Keratinocyte (primary cell): Measurements from ENCODE around the gene PPIL4. TPM values are rescaled to one million over a fixed set of nuclear protein-coding genes. Genes with fewer than 3 reads are reported as not detected.

Source experiments
- DNase-seq: peaks from one replicate; pipeline ENCODE4 v3.0.0-alpha.2; 2011; ENCODE audit warnings: low read depth, missing footprints, low spot score
- FAIRE-seq: peaks from 2 replicates; lab custom pipeline; 2011; peaks lifted over from hg19 to GRCh38; lab: Jason Lieb, UNC
- H2AFZ ChIP-seq: 2 replicates; pipeline ENCODE4 v1.6.0; 2012; ENCODE audit warnings: low read length, control low read depth, inconsistent platforms; ENCODE audit not compliant: control insufficient read depth
- H3K27ac ChIP-seq: 2 replicates; pipeline ENCODE4 v1.5.1; 2011; ENCODE audit warnings: low read length; ENCODE audit not compliant: control insufficient read depth, insufficient read depth
- H3K27me3 ChIP-seq: 3 replicates; pipeline ENCODE4 v1.6.0; 2011; ENCODE audit warnings: low read length; ENCODE audit not compliant: control insufficient read depth, insufficient read depth; ENCODE audit errors: extremely low read depth
- H3K36me3 ChIP-seq, 2 experiments: 2 replicates in 1 of 2; 3 replicates in 1 of 2; pipeline ENCODE4 v1.5.1; 2011; ENCODE audit warnings: low read length in 2 of 2, mild to moderate bottlenecking in 1 of 2; ENCODE audit not compliant: control insufficient read depth in 2 of 2, insufficient read depth in 2 of 2; ENCODE audit errors: extremely low read depth in 1 of 2
- H3K4me1 ChIP-seq: 3 replicates; pipeline ENCODE4 v1.5.1; 2011; ENCODE audit warnings: low read length; ENCODE audit not compliant: control insufficient read depth, insufficient read depth; ENCODE audit errors: extremely low read depth
- H3K4me2 ChIP-seq: 3 replicates; pipeline ENCODE4 v1.6.0; 2011; ENCODE audit warnings: low read depth, low read length; ENCODE audit not compliant: control insufficient read depth, insufficient read depth; ENCODE audit errors: extremely low read depth
- H3K4me3 ChIP-seq, 3 experiments: fragments of 200-600 bp in 1 of 3; sonication (generic) in 1 of 3; 2 replicates in 2 of 3; 3 replicates in 1 of 3; pipeline ENCODE4 v1.5.1; 2011 to 2016; ENCODE audit warnings: low read length in 3 of 3, mild to moderate bottlenecking in 3 of 3, control low read depth in 2 of 3, inconsistent platforms in 1 of 3, low read depth in 1 of 3, mixed read lengths in 1 of 3, mixed run types in 1 of 3, moderate library complexity in 1 of 3; ENCODE audit not compliant: control insufficient read depth in 2 of 3, insufficient read depth in 2 of 3; ENCODE audit errors: extremely low read depth in 1 of 3
- H3K79me2 ChIP-seq: 2 replicates; pipeline ENCODE4 v1.6.0; 2012; ENCODE audit warnings: low read length; ENCODE audit not compliant: control insufficient read depth, insufficient read depth
- H3K9ac ChIP-seq: 3 replicates; pipeline ENCODE4 v1.6.0; 2011; ENCODE audit warnings: low read length; ENCODE audit not compliant: control insufficient read depth, insufficient read depth; ENCODE audit errors: extremely low read depth
- H3K9me1 ChIP-seq: 3 replicates; pipeline ENCODE4 v1.6.0; 2011; ENCODE audit warnings: low read length; ENCODE audit not compliant: control insufficient read depth, insufficient read depth; ENCODE audit errors: extremely low read depth
- H3K9me3 ChIP-seq: 2 replicates; pipeline ENCODE4 v1.5.1; 2012; ENCODE audit warnings: low read depth, low read length; ENCODE audit not compliant: control insufficient read depth
- H4K20me1 ChIP-seq: 3 replicates; pipeline ENCODE4 v1.6.0; 2011; ENCODE audit warnings: low read length; ENCODE audit not compliant: control insufficient read depth, insufficient read depth; ENCODE audit errors: extremely low read depth
- EZH2 ChIP-seq: IDR thresholded peaks from one replicate; pipeline ENCODE4 v1.6.1; 2012; ENCODE audit warnings: inconsistent platforms, mild to moderate bottlenecking, low read length, moderate library complexity
- dilution Hi-C: fragments of 300-500 bp; cut with MboI; formaldehyde crosslinking; loops from one replicate; pipeline ENCODE4 v1.7.0; 2020; ENCODE audit warnings: low sequenced_read_pairs; ENCODE audit not compliant: extremely low pct_ligation_motif_present
- polyA plus RNA-seq, 5 experiments: library from polyadenylated mRNA; depleted of rRNA in 3 of 5; stranded (reverse) in 3 of 5; stranded (forward) in 1 of 5; unstranded in 1 of 5; fragments of >200 nt; gene quantifications; 1 replicate in 1 of 5; 2 replicates in 3 of 5; 3 replicates in 1 of 5; pipeline versions ENCODE4 v1.2.1 to v1.2.3, GENCODE V29; 2011 to 2012; ENCODE audit warnings: missing spikeins in 2 of 5, low read depth in 1 of 5, low replicate concordance in 1 of 5
- TF ChIP-seq, protein P1 (sequence below), 3 experiments: IDR thresholded peaks in 1 of 3; conservative IDR thresholded peaks in 1 of 3; optimal IDR thresholded peaks in 1 of 3; 2 replicates in 2 of 3; 3 replicates in 1 of 3; pipeline versions ENCODE3 to v1.5.1; 2011; ENCODE audit warnings: low read length in 3 of 3, mild to moderate bottlenecking in 3 of 3, moderate library complexity in 2 of 3, control low read depth in 1 of 3, inconsistent platforms in 1 of 3; ENCODE audit not compliant: insufficient read depth in 2 of 3; ENCODE audit errors: extremely low read depth in 1 of 3

The PPIL4 gene
- polyA plus RNA-seq, 1 donor (not counting 4 experiments of a cell fraction or from before 2014, with no cell fraction given), result 14.0 TPM

DNA sequence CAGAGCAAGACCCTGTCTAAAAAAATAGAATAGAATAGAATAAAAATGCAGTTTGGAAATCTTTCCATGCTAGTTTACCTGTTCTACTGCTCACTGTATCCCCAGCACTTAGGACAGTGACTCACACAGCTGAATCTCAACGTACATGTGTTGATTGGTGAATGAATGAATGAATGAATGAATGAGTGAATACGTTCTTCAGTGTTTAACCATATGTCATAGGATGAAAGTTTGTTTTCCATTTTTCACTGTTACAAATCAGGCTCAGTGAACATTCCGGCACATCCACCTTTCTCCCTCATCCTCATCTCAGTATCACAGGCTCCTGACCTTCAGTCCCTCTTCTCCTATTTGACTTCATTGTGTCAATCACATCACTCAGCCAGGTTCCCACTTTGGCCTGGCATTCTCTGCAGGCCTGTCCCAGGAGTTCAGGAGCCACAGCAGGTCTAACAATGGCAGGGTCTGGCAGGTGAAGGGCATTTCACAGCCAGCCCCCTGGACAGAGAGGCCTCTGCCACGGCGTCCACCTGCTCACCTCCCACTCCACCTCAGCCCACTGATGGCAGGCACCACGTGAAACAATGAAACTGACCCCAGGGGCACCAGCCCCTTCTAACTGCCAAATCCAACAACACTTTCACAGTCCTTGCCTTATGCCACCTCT, 68.9 kb downstream of the PPIL4 start:
- dilution Hi-C loops, result no loop called here
- no peak for TF ChIP-seq EZH2
- TF ChIP-seq, protein P1, sequence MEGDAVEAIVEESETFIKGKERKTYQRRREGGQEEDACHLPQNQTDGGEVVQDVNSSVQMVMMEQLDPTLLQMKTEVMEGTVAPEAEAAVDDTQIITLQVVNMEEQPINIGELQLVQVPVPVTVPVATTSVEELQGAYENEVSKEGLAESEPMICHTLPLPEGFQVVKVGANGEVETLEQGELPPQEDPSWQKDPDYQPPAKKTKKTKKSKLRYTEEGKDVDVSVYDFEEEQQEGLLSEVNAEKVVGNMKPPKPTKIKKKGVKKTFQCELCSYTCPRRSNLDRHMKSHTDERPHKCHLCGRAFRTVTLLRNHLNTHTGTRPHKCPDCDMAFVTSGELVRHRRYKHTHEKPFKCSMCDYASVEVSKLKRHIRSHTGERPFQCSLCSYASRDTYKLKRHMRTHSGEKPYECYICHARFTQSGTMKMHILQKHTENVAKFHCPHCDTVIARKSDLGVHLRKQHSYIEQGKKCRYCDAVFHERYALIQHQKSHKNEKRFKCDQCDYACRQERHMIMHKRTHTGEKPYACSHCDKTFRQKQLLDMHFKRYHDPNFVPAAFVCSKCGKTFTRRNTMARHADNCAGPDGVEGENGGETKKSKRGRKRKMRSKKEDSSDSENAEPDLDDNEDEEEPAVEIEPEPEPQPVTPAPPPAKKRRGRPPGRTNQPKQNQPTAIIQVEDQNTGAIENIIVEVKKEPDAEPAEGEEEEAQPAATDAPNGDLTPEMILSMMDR (optimal IDR thresholded peaks at IDR 0.05 in 1 of 3, IDR thresholded peaks at IDR 0.05 in 1 of 3, conservative IDR thresholded peaks at IDR 0.05 in 1 of 3; ENCODE audit: extremely low read depth in 1 of 3, insufficient read depth in 2 of 3, low read length in 3 of 3), result no peak
- H3K4me2 ChIP-seq, result no peak overlapping the region
- no peak overlapping the region for H3K4me3 ChIP-seq
- no peaks in the 10 kb centered on the region for H4K20me1 ChIP-seq
- H3K9me3 ChIP-seq, result no peaks in the 10 kb centered on the region
- no peak overlapping the region for H3K9ac ChIP-seq
- no peaks in the 10 kb centered on the region for H3K36me3 ChIP-seq
- DNase-seq, result no peak
- H3K27me3 ChIP-seq, result peaks cover 20% of the 10 kb centered on the region
- no peaks in the 10 kb centered on the region for H3K79me2 ChIP-seq
- no peaks in the 10 kb centered on the region for H3K9me1 ChIP-seq
- peaks cover 13% of the 10 kb centered on the region for H3K4me1 ChIP-seq
- no peak for FAIRE-seq
- H2AFZ ChIP-seq, result no peak overlapping the region
- H3K27ac ChIP-seq, result no peak overlapping the region

DNA sequence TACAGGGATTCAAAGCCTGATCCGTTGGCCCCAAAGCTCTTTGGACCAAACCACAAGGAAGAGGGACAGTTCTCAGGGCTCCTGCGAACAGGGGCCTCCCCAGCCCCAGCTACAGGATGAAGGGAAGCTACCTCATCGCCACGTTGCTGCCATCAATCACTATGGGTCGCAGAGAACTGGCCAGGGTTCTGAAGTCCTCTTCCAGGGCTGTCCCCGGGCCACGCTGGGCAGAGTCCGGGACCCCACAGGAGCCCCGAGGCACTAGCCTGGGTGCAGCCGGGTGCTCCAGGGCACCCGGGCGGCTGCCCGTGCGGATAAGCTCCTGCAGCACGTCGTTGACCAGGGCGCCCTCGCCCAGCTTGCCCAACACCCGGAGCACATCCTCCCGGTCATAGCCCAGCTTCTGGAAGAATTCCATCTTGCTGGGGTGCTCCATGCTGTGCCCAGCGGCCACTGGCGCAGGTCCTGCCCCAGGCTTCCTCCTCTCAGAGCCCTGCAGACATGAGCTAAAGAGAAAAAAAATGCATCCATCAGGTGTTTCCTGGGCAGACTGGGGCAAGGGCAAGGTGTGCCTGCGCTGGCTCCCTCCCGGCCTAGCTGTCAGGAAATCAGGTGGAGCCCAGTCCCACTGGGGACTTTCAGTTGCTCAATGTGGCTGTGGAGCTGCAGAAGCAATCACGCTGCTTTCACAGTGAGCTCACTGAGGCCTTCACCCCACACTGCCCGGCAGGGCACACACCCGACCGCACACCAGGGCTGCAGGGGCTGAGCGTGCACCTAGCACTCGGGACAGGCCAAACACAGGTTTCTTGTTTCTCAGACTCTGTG, 71.5 kb downstream of the PPIL4 start:
- no peak overlapping the region for H3K4me3 ChIP-seq
- DNase-seq (no peak), FAIRE-seq (no peak)
- H3K79me2 ChIP-seq, result no peaks in the 10 kb centered on the region
- H3K9me1 ChIP-seq, result no peaks in the 10 kb centered on the region
- H3K27ac ChIP-seq, result no peak overlapping the region
- H3K9me3 ChIP-seq, result no peaks in the 10 kb centered on the region
- H4K20me1 ChIP-seq, result no peaks in the 10 kb centered on the region
- no peak overlapping the region for H3K4me2 ChIP-seq
- TF ChIP-seq, protein P1 (optimal IDR thresholded peaks at IDR 0.05 in 1 of 3, IDR thresholded peaks at IDR 0.05 in 1 of 3, conservative IDR thresholded peaks at IDR 0.05 in 1 of 3; ENCODE audit: extremely low read depth in 1 of 3, insufficient read depth in 2 of 3, low read length in 3 of 3), result no peak
- TF ChIP-seq EZH2, result peak; percentile 29
- no peaks in the 10 kb centered on the region for H3K36me3 ChIP-seq
- H3K9ac ChIP-seq, result no peak overlapping the region
- peaks cover 20% of the 10 kb centered on the region for H3K27me3 ChIP-seq
- dilution Hi-C loops, result no loop called here
- peaks cover 13% of the 10 kb centered on the region for H3K4me1 ChIP-seq
- H2AFZ ChIP-seq, result no peak overlapping the region
